HepG2 (cell line): ENCODE results near the gene ANG. TPM values are rescaled to one million over a fixed set of nuclear protein-coding genes. Genes with fewer than 3 reads are reported as not detected.

ENCODE experiments used
- ATF7 ChIP-seq, 2 experiments: fragments of 450-650 bp in 1 of 2; sonication (generic) in 1 of 2; formaldehyde crosslinking in 1 of 2; IDR thresholded peaks; 2 replicates each; pipeline versions ENCODE4 v1.4.0 to v1.6.1; 2016 to 2020; ENCODE audit warnings: antibody characterized with exemption in 1 of 2, mild to moderate bottlenecking in 1 of 2, missing genetic modification reagents in 1 of 2
- CREM ChIP-seq, 2 experiments: sonication (generic) in 1 of 2; formaldehyde crosslinking in 1 of 2; IDR thresholded peaks; 2 replicates each; pipeline versions ENCODE4 v1.4.0 to v1.6.1; 2016 to 2020; ENCODE audit warnings: antibody characterized with exemption in 1 of 2, mild to moderate bottlenecking in 1 of 2, missing genetic modification reagents in 1 of 2
- E2F2 ChIP-seq: sonication (generic); formaldehyde crosslinking; IDR thresholded peaks from 2 replicates; pipeline ENCODE4 v1.4.0; 2020; ENCODE audit warnings: missing genetic modification reagents, borderline replicate concordance
- FIP1L1 ChIP-seq: fragments of 200-400 bp; formaldehyde crosslinking; IDR thresholded peaks from 2 replicates; pipeline ENCODE4 v1.6.1; 2018; ENCODE audit warnings: low read depth, mild to moderate bottlenecking, low read length, moderate library complexity, borderline replicate concordance; ENCODE audit not compliant: insufficient read depth
- ISL2 ChIP-seq: sonication (generic); formaldehyde crosslinking; IDR thresholded peaks from 2 replicates; pipeline ENCODE4 v1.5.0; 2020; ENCODE audit warnings: missing genetic modification reagents
- KLF9 ChIP-seq: IDR thresholded peaks from 2 replicates; pipeline ENCODE4 v1.6.1; 2016; ENCODE audit warnings: low read depth
- MAFG ChIP-seq: sonication (generic); formaldehyde crosslinking; IDR thresholded peaks from 2 replicates; pipeline ENCODE4 v1.5.1; 2020; ENCODE audit warnings: mild to moderate bottlenecking, missing genetic modification reagents
- MBNL3 ChIP-seq: fragments of 250-450 bp; sonication (Bioruptor Pico); conservative IDR thresholded peaks from 2 replicates; pipeline ENCODE4 v1.8.0; 2022; ENCODE audit warnings: mild to moderate bottlenecking, inconsistent platforms
- SMC3 ChIP-seq: IDR thresholded peaks from 2 replicates; pipeline ENCODE4 v1.6.1; 2011; ENCODE audit warnings: low read length, improper control_type of control experiment
- SP1 ChIP-seq, 2 experiments: fragments of 450-650 bp in 1 of 2; sonication (generic) in 1 of 2; formaldehyde crosslinking in 1 of 2; IDR thresholded peaks; 2 replicates each; pipeline versions ENCODE4 v1.4.0 to v1.6.1; 2016 to 2020; ENCODE audit warnings: missing genetic modification reagents in 1 of 2
- TAF1 ChIP-seq: sonication (generic); formaldehyde crosslinking; IDR thresholded peaks from 2 replicates; pipeline ENCODE4 v1.4.0; 2020; ENCODE audit warnings: missing genetic modification reagents
- TRIM22 ChIP-seq: fragments of 450-650 bp; IDR thresholded peaks from 2 replicates; pipeline ENCODE4 v1.6.1; 2017
- ZBTB7A ChIP-seq: sonication (generic); formaldehyde crosslinking; IDR thresholded peaks from 2 replicates; pipeline ENCODE4 v1.8.0; 2022; ENCODE audit warnings: mild to moderate bottlenecking, missing genetic modification reagents
- ZMAT3 ChIP-seq: sonication (generic); formaldehyde crosslinking; conservative IDR thresholded peaks from 2 replicates; pipeline ENCODE4 v1.7.0; 2021; ENCODE audit warnings: missing genetic modification reagents
- ZNF136 ChIP-seq: sonication (generic); formaldehyde crosslinking; IDR thresholded peaks from 2 replicates; pipeline ENCODE4 v1.8.1; 2022; ENCODE audit warnings: low read depth, mild to moderate bottlenecking, moderate library complexity, missing genetic modification reagents
- ZNF331 ChIP-seq: sonication (generic); formaldehyde crosslinking; IDR thresholded peaks from 2 replicates; pipeline ENCODE4 v1.4.0; 2020; ENCODE audit warnings: missing genetic modification reagents
- ZNF563 ChIP-seq: sonication (generic); formaldehyde crosslinking; IDR thresholded peaks from 2 replicates; pipeline ENCODE4 v1.8.0; 2022; ENCODE audit warnings: mild to moderate bottlenecking, moderate library complexity, missing genetic modification reagents
- ZNF598 ChIP-seq: sonication (generic); formaldehyde crosslinking; IDR thresholded peaks from 2 replicates; pipeline ENCODE4 v1.5.1; 2020; ENCODE audit warnings: mild to moderate bottlenecking, missing genetic modification reagents, borderline replicate concordance
- ZNF781 ChIP-seq: sonication (generic); formaldehyde crosslinking; IDR thresholded peaks from 2 replicates; pipeline ENCODE4 v1.5.1; 2020; ENCODE audit warnings: borderline replicate concordance, mild to moderate bottlenecking, missing genetic modification reagents; ENCODE audit errors: not compliant biosample characterization
- ZSCAN12 ChIP-seq: sonication (generic); formaldehyde crosslinking; IDR thresholded peaks from 2 replicates; pipeline ENCODE4 v1.9.0; 2021; ENCODE audit warnings: mild to moderate bottlenecking, missing genetic modification reagents
- polyA plus RNA-seq, 8 experiments: library from polyadenylated mRNA; depleted of rRNA in 3 of 8; stranded (reverse) in 7 of 8; unstranded in 1 of 8; fragments of >200 nt; fragmentation: Illumina TruSeq in 4 of 8; extraction: Trizol in 4 of 8; gene quantifications; 2 replicates each; pipeline versions ENCODE4 v1.2.1 to v1.2.3, GENCODE V29; 2011 to 2016; ENCODE audit warnings: low read depth in 4 of 8, missing spikeins in 1 of 8, mixed read lengths in 1 of 8; ENCODE audit not compliant: insufficient read depth in 1 of 8
- total RNA-seq, 5 experiments: library from RNA; depleted of rRNA; stranded (reverse); fragments of >200 nt; fragmentation: Illumina TruSeq; extraction: Trizol; gene quantifications; 2 replicates each; pipeline ENCODE4 v1.2.3, GENCODE V29; 2016; ENCODE audit warnings: low read depth in 1 of 5
- TF ChIP-seq, protein P1 (sequence below): sonication (generic); formaldehyde crosslinking; IDR thresholded peaks from 2 replicates; pipeline ENCODE4 v1.8.1; 2023; ENCODE audit warnings: mild to moderate bottlenecking, moderate library complexity, missing genetic modification reagents
- TF ChIP-seq, protein P2 (sequence below): IDR thresholded peaks from 2 replicates; pipeline ENCODE4 v1.6.1; 2016; ENCODE audit warnings: missing compliant biosample characterization, missing genetic modification reagents, borderline replicate concordance
- TF ChIP-seq, protein P3 (sequence below): IDR thresholded peaks from 2 replicates; pipeline ENCODE4 v1.6.1; 2016; ENCODE audit warnings: missing biosample characterization, missing genetic modification reagents, low read depth

The ANG gene
- total and polyA plus RNA-seq, 2 of the 13 experiments (the other 11 are each of a cell fraction or from before 2014, with no cell fraction given) = 83.6 to 401 TPM

DNA sequence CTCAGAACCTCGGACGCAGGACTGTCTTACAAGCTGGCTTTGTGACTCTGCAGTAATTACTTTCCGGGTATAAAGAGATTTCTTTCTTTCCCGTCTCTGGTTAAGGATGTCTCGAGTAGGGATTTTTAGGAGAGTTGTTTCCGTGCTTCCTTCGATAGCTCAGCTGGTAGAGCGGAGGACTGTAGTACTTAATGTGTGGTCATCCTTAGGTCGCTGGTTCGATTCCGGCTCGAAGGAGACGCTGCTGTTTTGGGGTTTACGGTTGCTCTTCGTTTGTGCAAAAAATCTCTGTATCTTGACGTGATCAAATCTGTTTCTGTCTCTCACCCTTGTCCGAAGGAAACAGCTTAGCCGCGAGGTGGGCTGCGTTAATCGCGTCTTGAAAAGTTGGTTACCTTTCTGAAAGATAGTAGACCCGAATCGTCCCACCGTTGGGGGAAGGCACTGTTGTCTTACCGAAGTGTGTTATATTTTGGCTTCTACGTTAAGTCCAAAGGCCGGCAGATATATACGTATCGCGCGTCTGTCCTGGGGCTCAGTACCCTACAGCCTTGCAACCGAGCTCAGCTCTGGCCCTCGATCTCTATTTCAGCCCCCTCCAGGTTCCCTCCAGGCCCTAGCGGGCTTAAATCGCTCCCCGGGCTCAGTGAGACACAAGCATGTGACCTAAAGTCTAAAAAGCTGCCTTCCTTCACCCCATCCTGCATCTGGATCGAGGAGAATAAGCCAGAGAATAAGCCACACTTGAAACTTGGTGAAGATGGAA lies 5.3 kb upstream of the ANG start (continued):
- no peak for TF ChIP-seq ZBTB7A (CRISPR knock-in tag)
- TF ChIP-seq, protein P1, sequence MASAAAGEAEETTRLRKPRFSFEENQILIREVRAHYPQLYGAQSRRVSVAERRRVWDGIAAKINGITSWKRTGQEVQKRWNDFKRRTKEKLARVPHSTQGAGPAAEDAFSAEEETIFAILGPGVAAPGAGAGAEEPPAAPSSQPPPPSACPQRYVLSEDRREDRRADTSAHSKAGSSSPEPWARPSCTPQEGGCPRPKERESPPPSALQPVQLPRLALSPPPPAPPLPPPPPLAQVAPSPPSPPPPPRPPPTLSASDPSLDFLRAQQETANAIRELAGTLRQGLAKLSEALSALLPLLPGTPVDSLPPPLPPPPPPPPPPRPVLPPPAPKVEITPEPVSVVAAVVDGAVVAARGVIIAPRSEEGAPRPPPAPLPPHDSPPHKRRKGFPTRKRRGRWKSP = peak; percentile 3; the same call in 1 of the 2 replicates
- no peak for TF ChIP-seq ZNF136
- TF ChIP-seq TAF1 (CRISPR knock-in tag) = no peak
- no peak for TF ChIP-seq TRIM22
- TF ChIP-seq SP1 (IDR thresholded peaks at IDR 0.05) = no peak
- TF ChIP-seq SP1 (CRISPR knock-in tag; IDR thresholded peaks at IDR 0.05) = no peak; the same call in 1 of the 2 replicates
- 0 out of 2 replicates have a peak, but pooled peaks have one; percentile 4 for TF ChIP-seq MBNL3 (CRISPR knock-in tag)
- TF ChIP-seq CREM (IDR thresholded peaks at IDR 0.05) = no peak; the same call in none of the 2 replicates
- no peak for TF ChIP-seq CREM (CRISPR knock-in tag; IDR thresholded peaks at IDR 0.05)
- TF ChIP-seq, protein P2, sequence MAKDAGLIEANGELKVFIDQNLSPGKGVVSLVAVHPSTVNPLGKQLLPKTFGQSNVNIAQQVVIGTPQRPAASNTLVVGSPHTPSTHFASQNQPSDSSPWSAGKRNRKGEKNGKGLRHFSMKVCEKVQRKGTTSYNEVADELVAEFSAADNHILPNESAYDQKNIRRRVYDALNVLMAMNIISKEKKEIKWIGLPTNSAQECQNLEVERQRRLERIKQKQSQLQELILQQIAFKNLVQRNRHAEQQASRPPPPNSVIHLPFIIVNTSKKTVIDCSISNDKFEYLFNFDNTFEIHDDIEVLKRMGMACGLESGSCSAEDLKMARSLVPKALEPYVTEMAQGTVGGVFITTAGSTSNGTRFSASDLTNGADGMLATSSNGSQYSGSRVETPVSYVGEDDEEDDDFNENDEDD = no peak
- no peak for TF ChIP-seq SMC3
- no peak for TF ChIP-seq KLF9 (CRISPR knock-in tag)
- TF ChIP-seq ATF7 (IDR thresholded peaks at IDR 0.05) = 0 out of 2 replicates have a peak, but pooled peaks have one; percentile 2
- no peak for TF ChIP-seq ATF7 (CRISPR knock-in tag; IDR thresholded peaks at IDR 0.05)
- no peak for TF ChIP-seq ISL2 (CRISPR knock-in tag)
- TF ChIP-seq ZNF781 (CRISPR knock-in tag) = peak; percentile 16
- TF ChIP-seq ZNF598 (CRISPR knock-in tag) = no peak
- no peak for TF ChIP-seq FIP1L1
- TF ChIP-seq MAFG = no peak
- TF ChIP-seq ZMAT3 (CRISPR knock-in tag) = no peak; the same call in none of the 2 replicates
- TF ChIP-seq ZNF563 (CRISPR knock-in tag) = no peak
- TF ChIP-seq, protein P3, sequence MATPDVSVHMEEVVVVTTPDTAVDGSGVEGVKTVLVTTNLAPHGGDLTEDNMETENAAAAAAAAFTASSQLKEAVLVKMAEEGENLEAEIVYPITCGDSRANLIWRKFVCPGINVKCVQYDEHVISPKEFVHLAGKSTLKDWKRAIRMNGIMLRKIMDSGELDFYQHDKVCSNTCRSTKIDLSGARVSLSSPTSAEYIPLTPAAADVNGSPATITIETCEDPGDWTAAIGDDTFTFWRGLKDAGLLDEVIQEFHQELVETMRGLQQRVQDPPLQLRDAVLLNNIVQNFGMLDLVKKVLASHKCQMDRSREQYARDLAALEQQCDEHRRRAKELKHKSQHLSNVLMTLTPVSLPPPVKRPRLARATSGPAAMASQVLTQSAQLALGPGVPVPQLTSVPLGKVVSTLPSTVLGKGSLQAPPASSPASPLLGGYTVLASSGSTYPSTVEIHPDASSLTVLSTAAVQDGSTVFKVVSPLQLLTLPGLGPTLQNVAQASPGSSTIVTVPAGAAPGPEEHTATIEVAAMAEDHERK (CRISPR knock-in tag) = no peak
- no peak for TF ChIP-seq E2F2
- TF ChIP-seq ZNF331 (CRISPR knock-in tag) = peak; percentile 91
- TF ChIP-seq ZSCAN12 = 0 out of 2 replicates have a peak, but pooled peaks have one; percentile 11
